HG03354 (cell line): ENCODE results near the gene FKBP4.

Experiments
- ATAC-seq: cut with Tn5 transposase; IDR thresholded peaks from one replicate; pipeline ENCODE4 v1.9.1; 2021; ENCODE audit warnings: mild to moderate bottlenecking; ENCODE audit not compliant: unreplicated experiment, poor library complexity, severe bottlenecking

The FKBP4 gene

DNA sequence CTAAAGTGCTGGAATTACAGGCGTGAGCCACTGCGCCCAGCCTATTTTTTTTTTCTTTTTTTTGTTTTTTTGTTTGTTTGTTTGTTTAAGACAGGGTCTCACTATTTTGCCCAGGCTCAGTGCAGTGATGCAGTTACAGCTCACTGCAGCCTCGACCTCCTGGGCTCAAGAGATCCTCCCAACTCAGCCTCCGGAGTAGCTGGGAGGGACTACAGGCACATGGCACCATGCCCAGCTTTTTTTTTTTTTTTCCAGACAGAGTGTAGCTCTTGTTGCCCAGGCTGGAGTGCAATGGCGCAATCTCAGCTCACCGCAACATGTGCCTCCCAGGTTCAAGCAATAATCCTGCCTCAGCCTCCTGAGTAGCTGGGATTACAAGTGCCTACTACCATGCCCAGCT is 11.9 kb downstream of the FKBP4 start:
- ATAC-seq: no peak

DNA sequence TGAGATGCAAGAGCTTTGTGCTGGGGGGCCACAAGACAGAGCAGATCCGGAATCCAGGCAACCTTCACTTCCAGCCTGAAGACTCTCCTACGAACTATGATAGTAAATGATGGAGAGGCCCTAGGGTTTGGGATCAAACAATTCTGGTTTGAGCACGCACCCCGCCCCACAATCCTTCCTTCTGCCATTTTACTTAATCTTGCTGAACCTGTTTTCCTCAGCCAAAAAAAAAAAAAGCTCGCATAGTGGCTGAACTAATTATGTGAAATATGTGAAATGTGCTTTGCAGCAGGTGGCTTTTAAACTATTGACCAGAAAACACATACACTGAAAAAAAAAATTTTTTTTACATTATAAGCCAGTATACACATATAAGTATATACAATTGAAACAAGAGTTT is 17.0 kb downstream of the FKBP4 start:
- ATAC-seq: no peak

DNA sequence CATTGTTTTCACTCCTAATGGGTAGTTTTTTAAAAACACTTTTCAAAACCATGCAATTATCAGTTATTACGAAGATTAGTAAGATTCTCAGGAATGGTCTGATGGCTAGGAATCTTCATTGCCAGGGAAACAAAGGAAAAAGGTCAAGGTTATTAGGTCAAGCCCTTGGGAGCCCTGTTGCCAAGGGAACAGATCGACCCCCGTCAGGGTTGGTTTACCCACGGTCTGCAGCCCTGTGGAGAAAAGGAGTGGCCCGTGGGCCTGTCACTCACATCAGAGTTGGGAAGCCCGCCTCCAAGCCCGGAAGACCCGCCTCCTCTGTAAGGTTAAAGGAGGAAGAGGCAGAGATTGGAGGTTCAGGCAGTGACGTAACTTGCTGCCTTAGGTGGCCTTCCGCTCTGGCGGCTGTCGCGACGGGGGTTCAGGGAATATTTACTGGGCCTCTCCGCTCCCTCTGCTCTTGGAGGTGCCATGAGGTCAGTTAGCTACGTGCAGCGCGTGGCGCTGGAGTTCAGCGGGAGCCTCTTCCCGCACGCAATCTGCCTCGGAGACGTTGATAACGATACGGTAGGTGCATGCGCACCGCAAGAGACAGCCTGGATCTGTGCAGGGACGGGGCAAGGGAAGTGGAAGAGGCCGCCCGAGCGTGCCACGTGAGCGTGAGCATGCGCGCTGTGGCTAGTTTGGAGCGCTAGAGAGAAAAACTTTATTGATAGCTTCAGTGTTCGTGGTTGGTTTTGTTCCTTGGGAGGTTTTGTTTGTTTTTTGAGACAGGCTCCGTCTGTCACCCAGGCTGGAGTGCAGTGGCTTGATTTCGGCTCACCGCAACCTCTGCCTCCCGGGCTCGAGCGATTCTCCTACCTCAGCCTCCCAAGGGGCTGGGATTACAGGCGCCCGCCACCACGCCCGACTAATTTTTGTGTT is 17.8 kb downstream of the FKBP4 start, which contains the start of gene ITFG2:
ITFG2 (plus strand) TSS at position 379 of the 924 bp plus-strand sequence; CDS start at position 472, 93 bp downstream.
- ATAC-seq: peak; percentile 95

DNA sequence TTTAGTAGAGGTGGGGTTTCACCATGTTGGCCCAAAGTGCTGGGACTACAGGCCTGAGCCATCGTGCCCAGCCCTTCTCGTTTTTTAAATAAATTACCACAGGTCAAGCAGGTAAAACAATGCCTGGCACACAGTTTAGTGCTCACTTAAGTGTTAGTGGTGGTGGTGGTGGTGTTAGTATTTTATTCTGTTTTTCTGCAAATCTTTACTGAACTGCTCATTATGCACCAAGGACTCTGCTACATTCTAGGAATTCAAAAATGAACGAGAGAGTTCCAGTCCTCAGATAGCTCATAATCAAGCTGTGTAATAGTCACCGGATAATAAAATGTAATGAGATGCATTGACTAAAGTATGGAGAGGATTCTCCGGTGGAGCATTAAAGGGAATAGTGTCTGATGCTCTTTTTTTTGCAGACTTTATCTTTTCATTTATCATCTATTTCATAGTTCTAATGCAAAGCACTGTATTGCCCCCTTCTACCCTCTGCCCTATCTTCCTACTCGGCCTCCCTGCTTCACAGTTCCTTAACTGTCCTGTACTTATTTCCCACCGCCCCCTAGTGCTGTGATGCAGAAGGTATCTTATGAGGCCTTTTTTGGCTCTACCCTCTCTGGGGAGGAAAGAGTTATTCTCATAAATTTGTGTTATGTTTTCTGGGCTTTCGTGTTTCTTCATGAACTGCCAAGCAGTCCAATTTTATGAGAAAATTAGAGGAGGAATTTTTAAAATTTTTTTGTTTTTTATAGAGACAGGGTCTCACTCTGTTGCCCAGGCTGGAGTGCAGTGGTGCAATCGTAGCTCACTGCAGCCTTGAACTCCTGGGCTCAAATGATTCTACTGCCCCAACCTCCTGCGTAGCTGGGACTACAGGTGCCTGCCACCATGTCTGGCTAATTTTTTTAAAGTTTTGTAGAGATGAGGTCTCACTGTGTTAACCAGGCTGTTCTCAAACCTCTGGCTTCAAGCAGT is 18.7 kb downstream of the FKBP4 start:
- ATAC-seq: peak; percentile 36

DNA sequence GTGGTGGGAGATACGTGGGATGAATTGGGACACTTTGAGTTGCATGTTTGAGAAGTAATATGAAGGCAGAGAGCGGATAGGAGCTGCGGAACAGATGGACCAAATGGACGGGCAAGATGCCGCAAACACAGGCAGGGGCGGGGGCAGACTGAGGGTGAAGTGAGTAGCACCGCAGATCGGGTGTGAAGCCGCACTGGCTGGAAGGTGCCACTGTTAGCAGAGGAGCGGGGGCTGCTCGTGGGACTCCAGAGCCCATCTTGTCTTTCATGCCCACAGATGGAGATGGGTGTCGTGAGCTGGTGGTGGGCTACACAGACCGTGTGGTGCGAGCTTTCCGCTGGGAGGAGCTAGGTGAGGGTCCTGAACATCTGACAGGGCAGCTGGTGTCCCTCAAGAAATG is 25.0 kb downstream of the FKBP4 start:
- ATAC-seq: no peak

DNA sequence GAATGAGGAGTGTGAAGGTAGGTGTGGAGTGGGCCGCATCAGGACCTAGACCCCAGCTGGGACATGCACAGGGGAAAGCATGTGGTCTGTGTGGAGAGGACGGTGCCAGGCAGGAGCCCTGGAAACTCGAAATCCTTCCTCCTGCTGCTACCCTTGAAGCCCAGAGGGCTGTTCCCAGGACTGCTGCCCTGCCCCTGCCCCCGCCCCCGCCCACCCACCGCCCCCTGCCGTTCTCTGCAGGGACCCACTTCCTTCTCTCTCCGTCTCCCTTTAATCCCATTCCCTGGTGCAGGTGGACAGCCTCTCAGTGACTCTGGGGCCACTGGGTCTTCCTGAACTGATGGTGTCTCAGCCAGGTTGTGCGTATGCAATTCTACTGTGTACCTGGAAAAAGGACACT is 25.7 kb downstream of the FKBP4 start:
- no peak for ATAC-seq

DNA sequence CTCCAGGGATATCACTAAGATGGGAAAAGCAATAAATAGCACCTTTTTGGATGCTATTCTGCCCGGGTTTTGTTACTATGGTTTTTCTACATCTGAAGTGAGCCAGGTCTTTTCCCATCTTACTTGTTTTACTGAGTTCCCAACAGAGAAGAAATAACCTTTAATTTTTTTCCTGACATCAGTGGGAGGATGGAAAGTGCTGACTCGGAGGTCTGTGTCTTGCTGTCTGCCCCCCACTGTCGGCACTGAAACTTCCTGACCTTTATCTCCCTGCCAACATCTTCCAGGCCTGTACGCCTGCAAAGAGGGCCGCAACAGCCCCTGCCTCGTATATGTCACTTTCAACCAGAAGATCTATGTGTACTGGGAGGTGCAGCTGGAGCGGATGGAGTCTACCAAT is 28.7 kb downstream of the FKBP4 start:
- no peak for ATAC-seq

DNA sequence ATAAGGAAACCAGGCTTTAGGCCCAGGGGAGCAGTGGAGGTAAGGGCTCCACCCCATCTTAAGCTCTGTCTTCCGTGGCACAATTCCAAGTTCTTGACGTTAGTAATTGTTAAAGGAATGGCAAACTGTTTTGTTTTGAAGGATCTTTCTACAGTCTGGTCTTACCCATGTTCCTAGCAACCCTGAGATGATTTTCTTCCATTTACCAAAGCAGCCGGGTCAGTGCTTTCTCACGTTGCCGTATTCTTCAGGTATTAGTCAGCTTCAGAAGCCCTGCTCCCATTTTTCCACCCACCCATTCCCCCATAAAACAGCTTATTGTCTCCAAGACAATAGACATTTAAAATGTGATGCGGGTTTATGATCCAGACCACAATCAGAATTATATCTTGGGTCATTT is 29.8 kb downstream of the FKBP4 start:
- no peak for ATAC-seq

DNA sequence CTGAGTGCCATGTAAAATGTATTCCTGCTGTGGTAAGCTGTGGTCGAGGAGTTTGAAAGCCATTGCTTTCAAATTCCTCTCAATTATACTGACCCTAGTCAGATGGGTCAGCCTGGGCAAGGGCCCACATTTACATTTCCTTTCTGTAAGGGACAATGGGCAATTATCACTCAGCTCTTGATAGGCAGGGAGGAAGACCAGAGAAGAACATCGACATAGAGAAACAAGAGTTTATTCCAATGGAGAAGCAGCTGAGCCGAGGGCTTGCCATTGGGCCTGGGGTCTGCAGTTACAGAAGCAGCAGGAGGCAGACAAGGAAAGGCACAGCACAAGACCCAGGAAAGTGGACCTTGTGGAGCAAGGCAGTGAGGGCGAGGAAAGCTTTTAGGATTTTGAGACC is 30.4 kb downstream of the FKBP4 start:
- ATAC-seq: no peak

DNA sequence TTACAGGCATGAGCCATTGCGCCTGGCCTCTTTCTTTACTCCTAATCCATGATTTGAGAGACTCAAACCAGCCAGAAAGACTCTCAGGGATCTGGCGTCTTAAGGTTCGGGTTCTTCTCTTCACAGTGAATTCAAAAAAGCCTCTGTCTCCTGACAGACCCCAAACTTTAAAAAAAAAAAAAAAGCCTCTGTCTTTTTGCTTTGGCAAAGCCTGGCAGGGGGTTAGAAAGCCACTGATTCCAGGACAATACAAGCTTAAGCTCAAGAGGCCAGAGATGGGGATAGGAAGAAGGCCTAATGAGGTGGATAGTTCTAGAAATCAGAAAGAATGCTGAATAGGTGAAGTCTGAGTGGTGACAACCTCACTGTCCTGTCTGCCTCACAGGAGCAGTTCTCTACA is 31.3 kb downstream of the FKBP4 start:
- no peak for ATAC-seq

DNA sequence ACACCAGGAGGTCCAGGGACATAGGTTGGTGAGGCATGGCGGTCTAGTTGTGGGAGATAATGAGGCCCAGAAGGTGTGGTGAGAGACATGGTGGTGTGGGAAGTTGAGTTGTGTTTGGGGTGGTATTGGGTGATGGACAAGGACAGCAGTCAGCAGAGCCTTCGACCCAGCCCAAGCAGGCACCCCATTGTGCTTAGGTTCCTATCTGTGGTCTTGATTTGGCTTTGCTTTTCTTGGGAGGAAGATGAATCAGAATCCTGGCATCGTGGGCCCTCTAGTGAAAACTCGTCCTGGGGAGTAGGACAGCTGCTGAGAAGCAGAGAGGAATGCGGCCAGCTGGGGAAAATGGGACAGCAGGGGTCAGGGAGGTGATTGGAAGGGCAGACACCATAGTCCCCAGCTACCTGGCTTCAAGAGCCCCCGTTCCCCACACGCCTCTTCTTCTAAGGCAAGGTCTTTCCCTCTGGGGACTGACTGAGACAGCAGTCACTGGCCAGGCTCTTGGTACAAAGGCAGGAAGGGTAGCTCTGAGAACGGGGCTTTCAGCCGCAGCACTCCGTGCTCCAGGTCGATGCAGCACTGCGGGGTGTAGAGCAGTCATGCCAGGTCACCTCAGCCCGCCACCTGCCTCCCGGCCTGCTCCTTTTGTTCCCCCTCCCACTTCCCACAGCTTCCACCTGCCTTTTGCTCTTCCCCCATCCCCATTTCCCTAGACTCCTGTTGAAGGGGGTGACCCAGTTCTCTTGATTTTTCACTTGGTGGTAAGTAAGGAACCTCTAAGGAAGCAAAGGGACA is 32.1 kb downstream of the FKBP4 start:
- ATAC-seq: no peak

DNA sequence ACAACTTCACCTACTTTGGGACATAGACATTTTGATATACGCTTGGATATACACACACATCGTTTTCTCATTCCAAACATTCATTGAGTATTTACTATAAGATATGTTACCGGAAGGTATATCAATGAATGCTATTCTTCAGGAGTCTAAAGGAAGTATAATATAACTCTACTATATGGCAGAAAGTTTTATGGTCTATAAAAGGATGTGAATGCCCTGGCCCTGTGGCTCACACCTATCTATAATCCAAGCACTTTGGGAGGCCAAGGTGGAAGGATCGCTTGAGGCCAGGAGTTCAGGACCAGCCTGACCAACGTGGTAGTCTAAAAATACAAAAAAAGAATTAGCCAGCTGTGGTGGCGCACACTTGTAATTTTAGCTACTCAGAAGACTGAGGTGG is 34.5 kb downstream of the FKBP4 start:
- no peak for ATAC-seq

DNA sequence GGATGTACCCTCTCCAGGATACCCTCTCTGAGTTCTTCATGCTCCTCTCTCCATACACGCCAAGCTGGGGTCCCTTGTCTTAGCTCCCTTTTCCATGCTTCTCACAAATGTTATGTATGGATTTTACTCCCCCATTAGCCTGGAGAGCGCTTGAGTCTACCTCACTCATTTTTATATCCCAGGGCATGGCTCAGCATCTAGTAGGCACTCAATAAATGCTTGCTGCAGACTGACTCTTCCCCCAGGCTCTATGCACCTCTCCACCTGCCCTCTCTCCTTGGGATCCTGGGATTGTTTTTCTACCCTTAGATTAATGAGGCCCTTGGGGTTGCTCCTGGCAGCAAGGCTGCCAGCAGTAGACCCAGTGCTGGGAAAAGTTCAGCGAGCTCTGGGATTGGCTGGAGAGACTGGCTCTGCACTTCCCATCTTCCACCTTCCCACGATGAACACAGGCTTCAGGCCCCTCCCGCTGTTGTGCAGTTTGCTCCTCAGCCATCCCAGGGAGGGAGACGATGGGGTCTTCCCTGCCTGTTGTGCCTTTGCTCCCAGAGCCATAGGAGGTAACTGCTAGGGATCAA is 37.9 kb downstream of the FKBP4 start:
- ATAC-seq: no peak

DNA sequence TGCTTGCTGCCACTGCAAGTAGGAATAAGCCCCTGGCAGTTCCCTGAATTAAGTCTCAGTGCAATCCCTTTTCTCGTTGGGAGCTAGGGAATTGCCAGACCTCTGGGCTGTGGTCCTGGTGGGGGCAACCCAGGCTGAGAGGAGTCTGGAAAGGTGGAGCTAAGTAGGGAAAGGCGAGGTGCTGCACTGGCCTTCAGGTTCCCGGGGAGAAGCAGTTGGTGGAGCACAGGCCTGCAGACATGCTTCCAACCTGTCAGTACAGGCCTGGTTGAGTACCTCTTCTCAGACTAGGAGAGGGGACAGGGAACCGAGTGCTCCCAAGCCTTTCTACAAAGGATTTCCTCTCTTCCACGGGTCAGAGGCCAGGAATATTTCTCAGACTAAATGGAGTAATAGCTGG is 38.6 kb downstream of the FKBP4 start:
- ATAC-seq: no peak

DNA sequence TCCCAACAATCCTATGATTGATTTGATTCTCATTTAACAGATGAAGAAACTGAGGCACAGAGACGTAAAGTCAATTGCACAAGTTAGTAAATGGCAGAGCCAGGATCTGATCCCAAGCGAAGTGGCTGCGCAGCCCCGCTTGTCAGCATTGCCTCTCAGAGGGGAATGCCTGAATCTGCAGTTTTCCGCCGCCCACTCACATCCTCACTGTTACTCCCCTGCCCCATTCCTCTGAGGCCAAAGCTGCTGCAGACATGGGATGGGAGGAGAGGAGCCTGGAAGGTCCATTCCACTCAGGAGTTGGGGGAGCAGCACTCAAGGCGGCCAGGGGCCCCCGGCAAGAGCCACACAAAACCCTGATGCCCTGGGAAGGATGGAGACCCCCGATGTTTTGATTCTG is 39.0 kb downstream of the FKBP4 start:
- ATAC-seq: no peak

DNA sequence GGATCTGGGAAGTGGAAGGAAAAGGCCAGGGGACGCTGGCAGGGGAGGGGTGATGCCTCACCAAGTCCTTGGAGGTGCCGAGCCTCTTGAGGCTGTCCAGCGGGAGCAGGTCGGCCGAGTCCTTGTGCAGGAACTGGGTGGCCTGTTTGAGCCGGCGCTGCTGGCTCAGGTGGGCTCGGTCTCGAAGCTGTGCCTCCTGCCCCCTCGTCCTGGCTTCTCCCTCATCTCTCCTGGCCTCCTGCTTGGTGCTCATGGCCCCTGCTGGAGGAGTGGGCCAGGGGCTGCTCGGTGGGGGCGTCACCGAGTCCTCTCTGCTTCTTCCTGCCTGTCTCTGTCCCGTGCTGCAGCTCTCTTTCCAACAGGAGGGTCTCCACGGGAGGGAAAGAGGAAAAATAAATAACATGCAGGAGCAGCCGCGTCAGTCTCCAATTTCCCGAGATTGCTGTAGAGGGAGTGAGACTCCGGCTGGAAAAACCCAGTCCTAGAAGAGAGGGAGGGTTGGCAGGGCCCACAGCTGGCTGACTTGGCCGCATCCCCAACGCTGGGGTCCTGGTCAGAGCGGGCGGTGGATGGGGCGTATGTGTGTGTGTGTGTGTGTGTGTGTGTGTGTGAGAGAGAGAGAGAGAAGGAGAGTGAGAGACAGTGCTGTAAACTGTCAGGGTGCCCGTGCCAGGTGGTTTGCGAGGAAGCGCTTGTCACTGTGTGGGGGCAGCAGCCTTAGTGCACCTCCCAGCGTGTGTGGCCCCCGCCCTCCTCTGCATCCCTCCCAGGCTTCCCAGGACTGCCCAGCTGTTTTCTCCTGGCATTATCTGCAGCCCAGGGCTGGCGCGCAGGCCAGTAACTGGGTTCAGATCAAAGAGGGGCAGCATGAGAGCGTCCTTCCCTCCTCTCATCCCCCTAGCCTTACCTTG is 40.1 kb downstream of the FKBP4 start, which contains the start of gene NRIP2:
NRIP2 (minus strand) TSS at position 455 of the 911 bp plus-strand sequence; CDS start at position 403, 52 bp downstream.
- ATAC-seq: no peak

DNA sequence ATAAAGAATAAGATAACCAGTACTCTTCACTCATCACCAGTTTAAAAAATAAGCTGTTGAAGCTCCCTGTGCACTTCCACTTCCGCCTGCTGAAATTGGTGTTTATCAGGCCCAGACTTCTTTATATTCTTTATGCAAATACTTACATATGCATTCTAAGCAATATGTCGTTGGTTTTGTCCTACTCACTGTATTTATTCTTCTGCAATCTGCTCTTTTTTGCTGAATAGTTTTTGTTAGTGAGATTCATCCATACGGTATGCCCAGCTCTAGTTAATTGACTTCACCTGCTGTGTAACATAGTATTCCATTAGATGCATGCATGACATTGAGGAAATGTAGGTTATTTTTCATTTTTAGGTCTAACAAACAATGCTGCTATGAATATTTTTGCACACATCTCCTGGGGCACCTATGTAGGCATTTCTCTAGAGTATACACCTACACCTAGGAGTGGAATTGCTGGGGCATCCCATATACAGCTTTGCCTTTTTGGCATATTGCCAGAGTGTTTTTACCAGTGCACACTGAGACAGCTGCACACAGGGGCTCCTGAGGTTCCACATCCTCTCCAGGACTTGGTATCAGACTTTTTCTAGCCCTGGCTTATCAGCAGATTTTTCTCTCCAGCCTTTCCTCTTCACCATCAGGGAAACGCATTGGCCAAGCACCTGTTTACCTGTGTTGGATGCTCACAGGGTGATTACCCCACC is 41.1 kb downstream of the FKBP4 start:
- no peak for ATAC-seq

DNA sequence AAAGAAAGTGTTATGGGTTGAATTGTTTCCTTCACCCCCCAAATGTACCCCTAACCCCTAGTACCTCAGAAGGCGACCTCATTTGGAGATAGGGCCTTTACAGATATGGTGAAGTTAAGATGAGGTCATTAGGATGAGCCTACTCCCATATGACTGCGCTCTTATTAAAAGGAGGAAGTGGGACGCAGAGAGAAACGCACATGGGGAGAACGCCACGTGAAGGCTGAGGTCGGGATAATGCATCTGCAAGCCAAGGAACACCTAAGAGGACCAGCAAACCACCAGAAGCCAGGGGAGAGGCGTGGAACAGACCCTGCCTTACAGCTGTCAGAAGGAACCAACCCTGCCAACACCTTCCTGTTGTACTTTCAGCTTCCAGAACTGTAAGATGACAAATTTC is 41.8 kb downstream of the FKBP4 start:
- no peak for ATAC-seq
